Measurements from ENCODE around the gene TJP3. TPM values are rescaled to one million over a fixed set of nuclear protein-coding genes. Genes with fewer than 3 reads are reported as not detected.

The TJP3 gene
- total and polyA plus RNA-seq, 2 experiments from 2014 or later = 23.7 to 49.2 TPM

DNA sequence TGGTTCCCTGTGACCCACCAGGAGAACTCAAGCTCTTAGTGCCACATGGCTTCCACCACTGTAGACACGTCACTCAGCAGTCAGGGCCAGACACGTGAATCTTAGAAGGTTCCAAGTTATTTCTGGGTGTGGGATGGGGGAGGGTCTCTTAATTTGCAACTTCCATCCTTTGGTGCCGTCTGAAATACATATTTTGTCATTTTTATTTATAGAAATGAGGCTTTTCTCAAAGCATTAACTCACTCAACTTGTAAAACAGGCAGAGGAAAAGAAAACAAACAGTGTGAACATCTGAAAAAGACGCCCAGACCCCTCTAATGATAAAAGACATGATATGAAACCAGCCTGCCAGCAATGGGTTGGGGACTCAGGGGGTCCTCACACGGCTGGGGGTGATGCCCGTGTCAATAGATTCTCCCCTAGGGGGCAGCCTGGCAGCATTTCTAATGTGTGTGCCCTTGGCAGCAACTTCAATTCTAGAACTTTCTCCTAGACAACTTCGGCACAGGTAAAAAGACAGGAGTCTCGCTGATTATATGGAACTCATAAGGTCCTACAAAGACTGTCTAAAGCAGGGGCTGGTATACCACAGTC, 23.3 kb upstream of the TJP3 start:
- H4K20me1 ChIP-seq (ENCODE audit: insufficient read depth, poor library complexity, severe bottlenecking) = peaks cover 3% of the 10 kb centered on the region
- TF ChIP-seq EZH2phosphoT487 (IDR thresholded peaks at IDR 0.05; ENCODE audit: low read depth, severe bottlenecking, unreplicated experiment) (no peak), CTCF (IDR thresholded peaks at IDR 0.05; ENCODE audit: poor library complexity) (no peak), EZH2 (IDR thresholded peaks at IDR 0.05; ENCODE audit: borderline replicate concordance) (no peak)
- H3K27me3 ChIP-seq = no peaks in the 10 kb centered on the region
- no peaks in the 10 kb centered on the region for H3K9me2 ChIP-seq (replicated peaks; ENCODE audit: insufficient read depth)
- peaks cover 69% of the 10 kb centered on the region for H3K79me2 ChIP-seq
- no peak overlapping the region for H2AFZ ChIP-seq
- no peak overlapping the region for H3K4me2 ChIP-seq
- 87% methylated on average over 8 of the region's 8 CpGs for WGBS (ENCODE audit: low lambda C conversion rate, missing lambda C conversion rate)
- no peak overlapping the region for H3K4me3 ChIP-seq
- H3K4me1 ChIP-seq (ENCODE audit: insufficient read depth) = peaks cover 26% of the 10 kb centered on the region
- H3K27ac ChIP-seq = peak overlapping the region; percentile 63
- H3K9me3 ChIP-seq (ENCODE audit: low read depth) = no peaks in the 10 kb centered on the region
- no peak for DNase-seq (ENCODE audit: low spot score)
- H3K36me3 ChIP-seq (replicated peaks; ENCODE audit: insufficient read depth, low read depth) = no peaks in the 10 kb centered on the region

DNA sequence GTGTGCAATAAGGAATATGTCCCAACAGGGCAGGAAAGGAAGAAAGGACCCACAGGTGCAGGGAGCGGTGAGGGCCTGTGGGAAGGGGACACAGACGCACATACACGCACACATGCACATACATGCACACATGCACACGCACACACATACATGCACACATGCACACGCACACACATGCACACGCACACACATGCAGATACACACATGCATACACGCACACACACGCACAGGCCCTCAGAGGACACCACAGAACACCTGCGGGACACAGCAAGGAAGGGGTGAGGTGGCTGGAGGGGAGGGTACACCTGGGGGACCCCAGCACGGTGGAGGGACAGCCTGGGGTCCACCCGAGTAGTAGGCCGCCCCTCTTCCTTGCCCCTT, 20.8 kb upstream of the TJP3 start:
- Histone ChIP-seq H2AFZ (no peak overlapping the region), H3K9me2 (replicated peaks; ENCODE audit: insufficient read depth) (no peaks in the 10 kb centered on the region), H3K4me3 (no peak overlapping the region), H3K27ac (no peak overlapping the region), H3K27me3 (no peaks in the 10 kb centered on the region), H3K4me1 (ENCODE audit: insufficient read depth) (peaks cover 26% of the 10 kb centered on the region), H4K20me1 (ENCODE audit: insufficient read depth, poor library complexity, severe bottlenecking) (peaks cover 9% of the 10 kb centered on the region), H3K36me3 (replicated peaks; ENCODE audit: insufficient read depth, low read depth) (no peaks in the 10 kb centered on the region), H3K79me2 (peaks cover 84% of the 10 kb centered on the region), H3K9me3 (ENCODE audit: low read depth) (no peaks in the 10 kb centered on the region), H3K4me2 (peak overlapping the region; percentile 78)
- WGBS (ENCODE audit: low lambda C conversion rate, missing lambda C conversion rate) = 83% methylated on average over 9 of the region's 12 CpGs
- TF ChIP-seq EZH2 (IDR thresholded peaks at IDR 0.05; ENCODE audit: borderline replicate concordance) (no peak), CTCF (IDR thresholded peaks at IDR 0.05; ENCODE audit: poor library complexity) (no peak), EZH2phosphoT487 (IDR thresholded peaks at IDR 0.05; ENCODE audit: low read depth, severe bottlenecking, unreplicated experiment) (no peak)
- no peak for DNase-seq (ENCODE audit: low spot score)

GRCh38 chr19:3687774-3688706, 20.1 kb upstream of the TJP3 start:
- H3K4me2 ChIP-seq = peak overlapping the region; percentile 78
- no peak for TF ChIP-seq EZH2 (IDR thresholded peaks at IDR 0.05; ENCODE audit: borderline replicate concordance)
- TF ChIP-seq CTCF (IDR thresholded peaks at IDR 0.05; ENCODE audit: poor library complexity) = peak; percentile 9
- TF ChIP-seq EZH2phosphoT487 (IDR thresholded peaks at IDR 0.05; ENCODE audit: low read depth, severe bottlenecking, unreplicated experiment) = no peak
- 31% methylated on average over 54 of the region's 55 CpGs for WGBS (ENCODE audit: low lambda C conversion rate, missing lambda C conversion rate)
- peak; percentile 58 for DNase-seq (ENCODE audit: low spot score)
- H3K27ac ChIP-seq = peak overlapping the region; percentile 8
- peaks cover 13% of the 10 kb centered on the region for H4K20me1 ChIP-seq (ENCODE audit: insufficient read depth, poor library complexity, severe bottlenecking)
- no peaks in the 10 kb centered on the region for H3K27me3 ChIP-seq
- H3K36me3 ChIP-seq (replicated peaks; ENCODE audit: insufficient read depth, low read depth) = no peaks in the 10 kb centered on the region
- no peaks in the 10 kb centered on the region for H3K9me3 ChIP-seq (ENCODE audit: low read depth)
- H2AFZ ChIP-seq = no peak overlapping the region
- H3K79me2 ChIP-seq = peaks cover 89% of the 10 kb centered on the region
- no peaks in the 10 kb centered on the region for H3K9me2 ChIP-seq (replicated peaks; ENCODE audit: insufficient read depth)
- peaks cover 22% of the 10 kb centered on the region for H3K4me1 ChIP-seq (ENCODE audit: insufficient read depth)
- H3K4me3 ChIP-seq = no peak overlapping the region

All from hepatocyte (in vitro differentiated cells).